HPDE6-E6E7 (cell line): ENCODE results near the gene BPIFA3.

Source experiments
- DNase-seq: peaks from one replicate; pipeline ENCODE4 v3.0.0; 2011; ENCODE audit warnings: missing footprints; ENCODE audit errors: extremely low spot score

BPIFA3 gene

DNA sequence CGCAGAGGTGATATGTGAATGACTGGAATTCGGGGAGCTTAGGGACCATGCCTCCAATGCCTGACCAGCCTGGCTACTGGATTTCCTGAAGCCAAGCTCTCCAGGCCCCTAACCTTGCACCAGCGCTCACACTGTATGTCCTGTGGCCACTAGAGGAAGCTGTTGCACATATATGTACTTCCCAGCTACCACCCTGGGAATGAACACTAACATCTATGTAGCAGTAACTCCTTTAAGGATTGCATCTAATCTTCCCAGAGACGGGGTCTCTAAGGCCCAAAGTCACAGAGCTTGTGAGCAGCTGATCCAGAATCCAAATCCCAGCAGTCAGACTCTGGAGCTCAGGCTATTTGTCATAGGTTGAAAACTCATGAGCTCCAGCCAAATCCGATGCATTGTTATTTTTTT is 45.5 kb downstream of the BPIFA3 start:
- DNase-seq = peak; percentile 55

DNA sequence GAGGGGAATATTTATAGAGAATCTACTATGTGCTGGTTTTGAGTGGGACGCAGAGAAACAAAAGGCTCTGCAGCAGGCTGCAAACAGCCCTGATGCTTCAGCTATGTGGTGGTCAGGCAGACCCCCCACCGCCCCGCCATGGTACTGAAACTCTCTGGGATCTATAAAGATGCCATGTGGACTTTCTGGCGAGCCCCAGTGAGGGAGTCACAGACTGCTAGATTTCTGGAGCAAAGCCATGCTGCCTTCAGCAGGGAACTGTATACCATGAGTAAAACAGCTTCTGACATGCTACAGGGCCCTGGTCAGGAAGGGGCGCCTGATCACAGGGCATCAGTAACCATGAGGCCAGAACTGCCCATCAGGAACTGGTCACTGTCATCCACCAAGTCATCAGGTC is 46.6 kb downstream of the BPIFA3 start:
- DNase-seq = no peak

DNA sequence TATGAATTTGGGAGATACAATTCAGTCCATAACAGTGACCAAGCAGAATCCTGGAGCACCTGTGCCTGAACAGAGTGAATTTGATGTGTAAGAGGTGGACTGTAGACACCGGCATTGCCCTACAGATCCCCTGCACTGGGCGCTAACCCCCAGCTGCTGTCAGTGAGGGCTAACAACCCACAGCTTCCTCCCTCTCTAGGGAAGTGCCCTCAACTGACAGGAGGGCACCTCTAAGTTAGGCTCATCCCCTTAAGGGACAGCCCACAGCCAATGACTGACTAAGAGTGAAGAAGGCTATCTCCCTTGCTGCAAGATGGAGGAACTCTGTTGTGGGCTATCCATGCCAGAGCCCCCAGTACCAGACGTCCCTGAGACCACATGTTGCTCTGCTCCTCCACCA is 50.5 kb downstream of the BPIFA3 start:
- DNase-seq = no peak

DNA sequence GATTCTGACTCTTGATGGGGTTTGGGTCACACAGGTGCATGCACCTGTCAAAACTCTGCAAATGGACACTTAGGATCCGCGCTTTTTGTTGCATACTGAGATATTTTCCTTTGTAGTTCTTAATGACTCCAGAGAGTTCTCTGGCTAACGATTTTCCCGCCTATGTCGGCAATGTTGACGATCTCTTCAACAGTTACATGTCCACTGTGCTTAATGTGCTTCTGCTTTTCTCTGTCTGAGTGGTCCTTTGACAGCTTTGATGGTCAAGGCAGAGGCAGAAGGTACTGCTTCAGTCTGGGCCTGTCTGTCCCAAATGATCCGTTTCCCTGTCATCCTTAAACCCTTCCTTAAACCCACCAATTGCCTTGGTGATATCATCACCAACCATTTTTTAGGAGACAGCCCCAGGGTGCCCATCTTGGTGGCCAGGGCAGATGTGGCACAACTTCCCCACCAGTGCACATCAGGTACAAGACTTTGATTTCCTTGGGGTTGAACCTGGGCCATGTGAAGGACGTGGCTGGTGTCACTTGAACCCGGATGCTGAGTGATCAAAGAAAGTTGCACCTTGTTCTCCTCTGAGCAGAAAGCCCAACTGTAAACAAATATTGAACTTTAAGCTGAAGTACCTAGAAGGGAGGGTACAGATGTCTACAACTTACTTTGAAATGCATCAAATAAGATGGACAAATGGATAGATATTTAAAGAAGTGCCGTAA is 55.2 kb downstream of the BPIFA3 start:
- DNase-seq = no peak

DNA sequence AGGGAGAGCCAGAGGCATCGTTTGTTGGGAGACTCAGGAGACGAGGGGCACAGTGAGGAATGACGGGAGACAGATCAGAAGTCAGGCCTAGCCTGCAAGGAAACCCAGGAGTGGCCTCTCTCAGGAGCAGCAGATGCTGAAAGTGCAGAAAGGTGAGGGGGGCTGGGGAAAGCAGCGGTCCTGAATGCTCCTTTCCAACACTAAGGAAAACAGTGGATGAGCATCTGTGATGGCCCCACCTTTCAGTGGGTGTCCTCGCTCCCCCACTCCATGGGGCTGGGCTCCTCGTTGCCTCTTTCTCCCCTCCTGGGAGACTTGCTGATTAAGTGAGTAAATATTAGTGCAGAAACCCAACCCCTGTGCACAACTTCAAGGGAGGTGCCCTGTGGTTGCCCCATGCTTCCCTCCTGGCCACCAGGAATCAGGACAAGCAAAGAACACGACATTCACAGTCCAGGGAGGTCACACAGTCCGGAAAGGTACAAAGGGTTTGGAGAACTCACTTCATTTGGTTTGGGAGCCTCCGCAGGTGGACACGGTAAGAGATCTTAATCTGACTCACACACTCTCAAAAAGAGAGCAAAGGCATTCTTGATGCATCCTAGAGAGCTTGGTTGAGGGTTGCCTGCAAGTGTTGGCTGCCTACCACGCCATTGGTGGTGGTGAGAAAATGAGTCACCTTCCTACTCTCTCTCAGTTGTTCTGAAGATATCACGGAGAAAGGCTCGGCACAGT is 56.1 kb downstream of the BPIFA3 start:
- no peak for DNase-seq

DNA sequence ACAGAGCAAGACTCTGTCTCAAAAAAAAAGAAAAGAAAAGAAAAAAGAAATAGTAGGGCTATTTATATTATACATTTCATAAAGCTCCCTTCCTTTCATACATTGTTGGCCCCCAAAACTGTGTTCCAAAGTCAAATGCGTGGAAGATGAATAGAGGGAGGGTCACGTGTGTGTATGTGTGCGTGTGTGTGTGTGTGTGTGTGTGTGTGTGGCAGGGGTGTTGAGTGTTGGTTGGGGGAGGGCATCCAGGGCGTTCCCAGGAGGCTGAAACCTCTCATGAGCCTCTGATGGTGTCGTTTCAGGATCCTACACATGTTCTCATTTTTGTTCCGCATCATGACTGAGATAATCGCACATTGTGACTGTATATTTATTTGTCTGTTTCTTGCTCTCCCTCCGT is 58.1 kb downstream of the BPIFA3 start:
- DNase-seq = no peak

DNA sequence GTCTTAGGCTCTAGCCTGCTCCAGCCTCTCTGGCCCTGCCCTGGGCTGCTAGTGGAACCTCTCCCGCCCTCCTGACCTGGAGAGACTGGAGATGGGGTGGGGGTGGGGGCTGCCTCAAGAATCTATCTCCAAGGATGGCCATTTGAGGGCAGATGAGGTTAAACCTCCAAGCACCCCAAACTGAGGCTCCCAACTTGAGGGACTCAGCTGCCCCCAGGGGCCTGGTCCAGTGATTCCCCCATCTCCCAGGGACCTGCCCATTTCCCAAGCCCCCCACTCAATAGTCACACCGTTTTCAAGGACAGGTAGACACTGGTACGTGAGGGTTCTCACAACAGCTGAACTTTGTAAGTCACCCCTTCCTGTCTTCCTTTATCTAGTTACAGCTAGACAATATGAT is 58.7 kb downstream of the BPIFA3 start:
- no peak for DNase-seq

DNA sequence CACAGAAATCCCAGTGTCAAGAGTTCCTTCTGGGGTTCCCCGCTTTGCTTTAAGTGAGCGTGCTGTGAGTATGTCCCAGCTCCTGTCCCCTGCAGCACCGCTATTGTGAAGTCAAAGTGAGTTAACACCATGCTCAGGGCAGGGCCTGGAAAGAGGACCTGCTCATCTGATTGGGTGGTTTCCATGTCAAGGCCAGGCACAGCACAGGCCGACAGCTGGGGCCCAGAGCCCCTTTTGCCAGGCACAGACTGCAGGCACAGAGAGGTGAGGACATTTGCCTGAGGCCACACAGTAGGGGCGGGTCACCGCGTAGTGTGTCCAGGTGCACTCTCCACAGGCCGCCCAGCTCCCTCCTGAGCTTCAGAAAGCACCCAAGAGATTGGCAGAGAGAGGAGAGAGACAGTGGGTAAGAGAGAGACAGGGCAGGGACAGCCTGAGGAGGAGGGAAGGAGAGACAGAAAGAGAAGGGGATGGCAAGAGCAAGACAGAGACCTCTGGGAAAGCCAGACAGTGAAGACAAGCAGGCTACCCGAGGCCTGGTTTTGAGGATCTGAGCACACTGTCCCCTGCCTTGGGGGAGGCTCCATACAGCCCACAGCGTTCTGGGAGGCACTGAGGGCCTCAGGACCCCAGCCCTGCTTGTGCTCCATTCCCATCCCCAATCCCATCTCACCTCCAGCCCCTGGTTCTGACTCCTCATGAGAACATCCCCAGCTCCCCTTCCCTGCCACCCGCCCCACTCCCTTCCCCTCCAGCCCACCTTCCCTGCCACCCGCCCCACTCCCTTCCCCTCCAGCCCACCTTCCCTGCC is 59.4 kb downstream of the BPIFA3 start:
- DNase-seq = no peak
